Keratinocyte (primary cell): ENCODE data around the gene ARHGAP1.

ENCODE experiments used
- CTCF ChIP-seq, 3 experiments: IDR thresholded peaks in 1 of 3; conservative IDR thresholded peaks in 1 of 3; optimal IDR thresholded peaks in 1 of 3; 2 replicates in 2 of 3; 3 replicates in 1 of 3; pipeline versions ENCODE3 to v1.5.1; 2011; ENCODE audit warnings: low read length in 3 of 3, mild to moderate bottlenecking in 3 of 3, moderate library complexity in 2 of 3, control low read depth in 1 of 3, inconsistent platforms in 1 of 3; ENCODE audit not compliant: insufficient read depth in 2 of 3; ENCODE audit errors: extremely low read depth in 1 of 3
- EZH2 ChIP-seq: IDR thresholded peaks from one replicate; pipeline ENCODE4 v1.6.1; 2012; ENCODE audit warnings: inconsistent platforms, mild to moderate bottlenecking, low read length, moderate library complexity

DNA sequence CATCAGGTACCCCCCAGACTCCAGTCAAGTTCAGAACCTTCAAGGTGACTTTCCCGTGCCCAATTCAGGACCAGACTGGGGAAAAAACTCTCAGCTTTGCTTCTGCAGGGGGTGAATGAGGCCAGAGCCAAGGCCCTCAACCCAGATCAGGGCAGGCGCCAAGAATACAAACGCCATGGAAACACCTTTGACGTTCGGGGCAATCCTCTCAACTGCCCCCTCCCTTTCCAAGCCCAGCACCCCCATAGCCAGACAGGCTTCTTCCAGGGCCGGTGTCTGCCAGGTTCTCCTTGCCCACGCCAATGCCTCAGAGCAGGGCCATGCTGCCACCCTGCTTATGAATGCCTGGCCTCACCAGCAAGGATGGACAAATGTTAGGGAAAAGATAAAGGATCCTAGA, 5.8 kb downstream of the ARHGAP1 start:
- TF ChIP-seq CTCF (optimal IDR thresholded peaks at IDR 0.05 in 1 of 3, IDR thresholded peaks at IDR 0.05 in 1 of 3, conservative IDR thresholded peaks at IDR 0.05 in 1 of 3; ENCODE audit: extremely low read depth in 1 of 3, insufficient read depth in 2 of 3, low read length in 3 of 3) (no peak), EZH2 (no peak)
